Pancreas (tissue), 10 donors: ENCODE data around the gene CIAO2A. TPM values are rescaled to one million over a fixed set of nuclear protein-coding genes. Genes with fewer than 3 reads are reported as not detected.

Source experiments
- ATAC-seq, 4 donors: fragments of 200-7000 bp; cut with Tn5 transposase; one replicate each; pipeline versions ENCODE4 v1.8.0 to v1.9.1; 2020; ENCODE audit warnings: mild to moderate bottlenecking in 4 of 4, moderate library complexity in 4 of 4
- DNase-seq, 6 donors: peaks; one replicate each; pipeline ENCODE4 v3.0.0-alpha.2; 2020
- FAIRE-seq: peaks from 2 replicates; lab custom pipeline; 2012; peaks lifted over from hg19 to GRCh38; lab: Jason Lieb, UNC
- H3K27ac ChIP-seq, 4 donors: fragments of 200-600 bp; sonication (generic); 1 replicate in 3 of 4; 2 replicates in 1 of 4; pipeline versions ENCODE4 v1.5.0 to v1.8.0; 2020
- H3K27me3 ChIP-seq, 4 donors: fragments of 200-600 bp; one replicate each; pipeline ENCODE4 v1.8.0; 2021
- H3K36me3 ChIP-seq, 3 donors: fragments of 200-600 bp; sonication (generic) in 1 of 3; one replicate each; pipeline versions ENCODE4 v1.5.0 to v1.8.0; 2020 to 2021
- H3K4me1 ChIP-seq, 3 donors: fragments of 200-600 bp; one replicate each; pipeline ENCODE4 v1.8.0; 2021
- H3K4me3 ChIP-seq, 4 donors: fragments of 200-600 bp; sonication (generic) in 2 of 4; one replicate each; pipeline versions ENCODE4 v1.5.0 to v1.8.0; 2020 to 2021
- H3K9me3 ChIP-seq, 4 donors: fragments of 200-600 bp; one replicate each; pipeline ENCODE4 v1.8.0; 2021
- WGBS, 2 donors: extraction: QIAGEN DNeasy Blood & Tissue Kit; methylation state at CpG; one replicate each; pipeline ENCODE4 v1.1.7; 2013; 5-methylcytosine and 5-hydroxymethylcytosine counted together
- intact Hi-C, 3 donors: fragments of 100-400 bp; cut with DNase I; formaldehyde crosslinking; loops; one replicate each; pipeline versions ENCODE4 v1.11.1 to v1.14.2; 2022
- polyA plus RNA-seq, 2 donors: library from polyadenylated mRNA; stranded (reverse); fragments of 200-250 nt; gene quantifications; one replicate each; pipeline ENCODE4 v1.2.3, GENCODE V29; 2013
- total RNA-seq, 6 donors: library from RNA; stranded (reverse); fragmentation: NEBNext Ultra II Directional in 4 of 6; extraction: Animal tissue kit (Norgen Biotek cat#: 25700) in 4 of 6; gene quantifications; one replicate each; pipeline versions ENCODE4 v1.2.1 to v1.2.4, GENCODE V29; 2021 to 2023
- TF ChIP-seq, protein P1 (sequence below), 4 donors: fragments of 200-600 bp; sonication (generic) in 3 of 4; IDR thresholded peaks; one replicate each; pipeline versions ENCODE4 v1.5.0 to v1.8.0; 2021; ENCODE audit warnings: antibody characterized with exemption in 4 of 4
- donor health status: healthy with polysubstance abuse.
- donor health status: DM: no; HTN: no; CAD: no; lungs with moderate emphysema.
- donor health status: DM: no; HTN: no; CAD: no.
- donor health status: control.
- donor health status: control.
- donor health status: Bipolar disorder and iron deficiency.
- donor health status: DM: yes; HTN: yes; CAD: no.
- donor health status: DM: no; HTN: no; CAD: no.
- donor health status: DM: no; HTN: no; CAD: no.
- donor health status: DM: yes; HTN: yes; CAD: no.

Gene CIAO2A
- total and polyA plus RNA-seq, 8 donors: 16.0 to 61.2 (median 31.6) TPM

- TF ChIP-seq, protein P1, sequence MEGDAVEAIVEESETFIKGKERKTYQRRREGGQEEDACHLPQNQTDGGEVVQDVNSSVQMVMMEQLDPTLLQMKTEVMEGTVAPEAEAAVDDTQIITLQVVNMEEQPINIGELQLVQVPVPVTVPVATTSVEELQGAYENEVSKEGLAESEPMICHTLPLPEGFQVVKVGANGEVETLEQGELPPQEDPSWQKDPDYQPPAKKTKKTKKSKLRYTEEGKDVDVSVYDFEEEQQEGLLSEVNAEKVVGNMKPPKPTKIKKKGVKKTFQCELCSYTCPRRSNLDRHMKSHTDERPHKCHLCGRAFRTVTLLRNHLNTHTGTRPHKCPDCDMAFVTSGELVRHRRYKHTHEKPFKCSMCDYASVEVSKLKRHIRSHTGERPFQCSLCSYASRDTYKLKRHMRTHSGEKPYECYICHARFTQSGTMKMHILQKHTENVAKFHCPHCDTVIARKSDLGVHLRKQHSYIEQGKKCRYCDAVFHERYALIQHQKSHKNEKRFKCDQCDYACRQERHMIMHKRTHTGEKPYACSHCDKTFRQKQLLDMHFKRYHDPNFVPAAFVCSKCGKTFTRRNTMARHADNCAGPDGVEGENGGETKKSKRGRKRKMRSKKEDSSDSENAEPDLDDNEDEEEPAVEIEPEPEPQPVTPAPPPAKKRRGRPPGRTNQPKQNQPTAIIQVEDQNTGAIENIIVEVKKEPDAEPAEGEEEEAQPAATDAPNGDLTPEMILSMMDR (IDR thresholded peaks at IDR 0.05): no peak
- FAIRE-seq (no peak), ATAC-seq (peak in 3 of 4 donors; percentile 10 to 80 (median 56)), DNase-seq (no peak)
- no peaks in the 10 kb centered on the region for H3K27me3 ChIP-seq
- H3K27ac ChIP-seq: no peak overlapping the region
- peaks cover 0 to 56% (median 33%) of the 10 kb centered on the region in 3 donors for H3K36me3 ChIP-seq
- intact Hi-C loops: no loop called here
- 58 to 66% methylated on average over 8 of the region's 8 CpGs for WGBS, 2 donors
- no peak overlapping the region for H3K4me3 ChIP-seq
- H3K4me1 ChIP-seq: no peaks in the 10 kb centered on the region
- H3K9me3 ChIP-seq: no peaks in the 10 kb centered on the region
Observed at GRCh38 chr15:64137226-64137833, 43.7 kb upstream of the CIAO2A start.

GRCh38 chr15:64136347-64136746, 42.7 kb upstream of the CIAO2A start:
- no peak overlapping the region for H3K27ac ChIP-seq
- no peak overlapping the region for H3K4me3 ChIP-seq
- H3K36me3 ChIP-seq: peaks cover 0 to 65% (median 42%) of the 10 kb centered on the region in 3 donors
- 88 to 90% methylated on average over 7 of the region's 7 CpGs for WGBS, 2 donors
- TF ChIP-seq, protein P1 (IDR thresholded peaks at IDR 0.05): no peak
- intact Hi-C loops: no loop called here
- H3K27me3 ChIP-seq: no peaks in the 10 kb centered on the region
- ATAC-seq: no peak
- no peaks in the 10 kb centered on the region for H3K9me3 ChIP-seq
- DNase-seq: no peak
- no peaks in the 10 kb centered on the region for H3K4me1 ChIP-seq
- FAIRE-seq: no peak

DNA sequence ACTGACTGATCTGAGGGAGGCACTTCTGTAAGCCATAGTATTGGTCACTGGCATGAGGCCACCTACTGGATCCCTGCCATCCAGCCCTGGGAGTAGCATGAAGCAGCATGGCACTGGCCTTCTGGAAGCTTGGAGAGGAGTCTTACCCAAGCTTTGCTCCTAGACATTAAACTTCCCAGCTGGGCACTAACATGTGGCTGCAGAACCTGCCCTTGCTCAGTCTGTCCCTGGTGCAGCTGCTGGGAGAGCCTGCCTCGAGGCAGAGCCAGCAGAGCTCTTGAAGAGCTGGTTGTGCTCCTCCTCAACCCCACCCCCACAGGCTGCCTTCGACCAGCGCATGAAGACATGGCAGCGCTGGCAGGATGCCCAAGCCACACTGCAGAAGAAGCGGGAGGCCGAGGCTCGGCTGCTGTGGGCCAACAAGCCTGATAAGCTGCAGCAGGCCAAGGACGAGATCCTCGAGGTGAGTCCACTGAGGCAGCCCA, 40.7 kb upstream of the CIAO2A start:
- 78% methylated on average over 9 of the region's 9 CpGs for WGBS, 2 donors
- Histone ChIP-seq H3K36me3 (peaks cover 0 to 84% (median 61%) of the 10 kb centered on the region in 3 donors), H3K9me3 (no peaks in the 10 kb centered on the region), H3K4me3 (no peak overlapping the region), H3K27me3 (no peaks in the 10 kb centered on the region), H3K27ac (no peak overlapping the region), H3K4me1 (no peaks in the 10 kb centered on the region)
- TF ChIP-seq, protein P1 (IDR thresholded peaks at IDR 0.05): no peak
- ATAC-seq: peak in 3 of 4 donors; percentile 42 to 64 (median 59)
- FAIRE-seq: no peak
- DNase-seq: peak in 5 of 6 donors; percentile 42 to 67 (median 60)
- intact Hi-C loops: no loop called here

DNA sequence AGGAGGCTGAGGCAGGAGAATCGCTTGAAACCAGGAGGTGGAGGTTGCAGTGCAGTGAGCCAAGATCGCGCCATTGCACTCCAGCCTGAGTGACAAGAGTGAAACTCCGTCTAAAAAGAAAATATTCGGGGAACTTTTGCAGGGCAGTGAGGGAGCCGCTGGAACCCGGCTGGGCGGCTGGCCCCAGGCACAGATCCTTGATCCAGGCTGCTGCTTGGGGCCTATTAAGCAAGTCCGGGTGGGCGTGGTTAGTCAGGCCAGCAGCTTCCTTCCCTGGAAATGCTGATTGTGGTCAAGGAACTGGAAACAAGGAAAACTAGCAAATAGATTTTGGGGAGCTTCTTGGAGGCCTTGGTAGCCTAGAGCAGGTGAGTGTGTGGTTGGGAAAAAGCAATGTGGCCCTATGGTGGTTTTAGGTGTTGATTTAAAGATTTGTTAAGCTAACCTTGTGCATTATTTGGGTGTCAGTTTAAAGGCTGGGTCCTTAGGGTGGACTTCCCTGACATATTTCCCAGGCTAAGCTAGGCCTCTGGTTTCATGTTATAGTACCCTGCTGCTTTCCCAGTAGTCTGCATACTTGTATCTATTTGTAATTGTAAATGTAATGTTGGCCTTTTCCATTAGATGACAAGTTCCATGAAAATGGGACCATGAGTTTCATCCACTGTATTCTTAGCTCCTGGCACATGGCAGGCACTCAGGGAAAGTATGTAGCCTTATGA, 40.1 kb upstream of the CIAO2A start:
- ATAC-seq: no peak
- no peak for FAIRE-seq
- peaks cover 0 to 87% (median 65%) of the 10 kb centered on the region in 3 donors for H3K36me3 ChIP-seq

More for the DNA sequence above, 40.1 kb upstream of the CIAO2A start:
- Histone ChIP-seq H3K9me3 (no peaks in the 10 kb centered on the region), H3K4me1 (no peaks in the 10 kb centered on the region), H3K27me3 (no peaks in the 10 kb centered on the region), H3K27ac (no peak overlapping the region), H3K4me3 (no peak overlapping the region)
- intact Hi-C loops: no loop called here
- WGBS, 2 donors: 94% methylated on average over 10 of the region's 10 CpGs
- DNase-seq: no peak
- TF ChIP-seq, protein P1 (IDR thresholded peaks at IDR 0.05): no peak
